SW480 (cell line): ENCODE data around the gene HYCC2.
"Not testable (repeated sequence)": the region's sequence is repeated elsewhere in the genome, so short reads cannot be mapped to it uniquely, and the experiment has no call there.

Experiments
- DNase-seq: peaks from one replicate; pipeline ENCODE4 v3.0.0-alpha.2; 2016; ENCODE audit warnings: low spot score

Gene HYCC2

DNA sequence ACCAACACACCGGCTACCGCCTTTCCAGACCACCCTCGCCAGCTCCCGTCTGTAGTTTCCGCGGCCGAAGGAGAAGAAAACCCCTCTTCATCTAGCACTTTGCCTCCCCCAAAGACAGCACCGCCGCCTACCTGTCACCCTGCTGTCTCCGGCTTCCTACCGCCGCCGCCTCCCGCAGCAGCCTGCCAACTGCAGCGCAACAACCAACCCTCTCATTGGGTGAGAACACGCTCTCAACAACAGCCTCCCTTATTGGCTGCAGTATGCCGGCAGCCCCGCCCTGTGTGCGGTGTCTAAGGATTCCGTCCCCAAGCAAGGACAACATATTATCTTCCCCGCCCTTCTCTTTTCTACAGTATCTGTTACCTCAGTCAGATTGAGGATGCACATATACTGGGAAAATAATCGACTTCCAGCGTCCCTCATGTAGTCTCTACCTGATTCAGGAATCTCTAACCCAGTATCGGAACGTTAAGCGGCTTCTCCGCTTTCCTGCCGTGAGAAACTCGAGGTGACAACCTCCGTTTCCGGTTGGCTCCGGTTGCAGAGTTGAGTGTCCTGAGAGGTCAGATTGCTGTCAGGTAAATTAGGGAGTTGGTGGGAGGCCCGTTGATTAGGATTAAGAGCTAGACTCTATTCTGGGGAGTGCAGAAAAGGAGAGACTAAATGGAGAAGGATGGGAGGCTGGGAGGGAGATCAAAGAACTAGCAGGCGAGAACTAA, at the start of gene HYCC2, which contains the start of gene NDUFB3:
HYCC2 (minus strand) TSS at position 193 of the 722 bp plus-strand sequence. CDS start 47,662 bp downstream, outside the sequence.
NDUFB3 (plus strand) TSS at position 523 of the 722 bp plus-strand sequence. CDS start 6,882 bp downstream, outside the sequence.
- peak; percentile 95 for DNase-seq

DNA sequence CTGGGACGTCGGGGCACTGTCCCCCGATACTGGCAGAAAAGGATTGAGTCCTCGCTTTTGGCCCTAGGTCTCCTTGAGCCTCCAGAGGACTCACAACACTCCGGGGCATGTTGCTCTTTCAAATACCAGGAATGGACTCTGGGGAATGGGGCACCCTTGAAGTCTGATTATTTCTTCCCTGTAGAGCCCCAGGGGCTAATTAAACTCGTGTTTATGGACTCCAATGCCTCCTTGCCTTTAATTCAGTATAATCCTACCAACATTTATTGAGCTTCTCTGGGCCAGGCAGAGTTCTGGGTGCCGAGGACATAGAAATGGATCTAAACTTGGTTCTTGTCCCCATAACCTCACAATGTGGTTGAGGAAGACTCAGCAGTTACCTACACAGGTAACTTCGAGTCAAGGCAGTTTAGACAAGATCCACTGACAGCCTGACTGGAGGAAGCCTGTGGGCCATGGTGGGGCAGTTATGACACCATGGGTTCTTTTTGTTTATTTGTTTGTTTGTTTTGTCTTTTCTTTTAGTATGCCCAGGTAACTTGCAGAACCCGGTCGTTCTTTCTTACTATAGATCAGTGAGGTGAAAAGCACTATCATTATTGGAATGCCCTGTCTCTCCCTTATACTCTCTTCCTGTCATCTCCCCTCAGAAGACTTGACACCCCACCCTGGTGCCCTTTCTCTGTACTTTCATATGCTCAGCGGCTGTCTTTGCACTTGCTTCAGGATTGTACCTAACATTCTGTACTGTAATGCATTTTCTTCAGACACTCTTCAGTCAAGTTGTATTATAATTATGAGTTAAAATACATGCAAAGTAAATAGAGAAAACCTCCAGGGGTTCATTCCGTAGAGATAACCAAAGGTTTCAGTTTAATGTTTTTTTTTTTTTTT, 47.7 kb upstream of the HYCC2 start:
- peak; percentile 16 for DNase-seq

GRCh38 chr2:201118121-201118960, 46.9 kb upstream of the HYCC2 start:
- peak; percentile 86 for DNase-seq

DNA sequence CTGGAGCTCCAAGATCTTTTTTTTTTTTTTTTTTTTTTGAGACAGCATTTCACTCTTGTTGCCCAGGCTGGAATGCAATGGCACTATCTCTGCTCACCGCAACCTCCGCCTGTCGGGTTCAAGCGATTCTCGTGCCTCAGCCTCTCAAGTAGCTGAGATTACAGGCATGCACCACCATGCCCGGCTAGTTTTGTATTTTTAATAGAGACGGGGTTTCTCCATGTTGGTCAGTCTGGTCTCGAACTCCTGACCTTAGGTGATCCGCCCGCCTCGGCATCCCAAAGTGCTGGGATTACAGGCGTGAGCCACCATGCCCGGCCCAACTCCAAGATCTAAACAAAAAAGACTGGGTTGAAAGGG, 46.2 kb upstream of the HYCC2 start:
- DNase-seq, result not testable (repeated sequence)

DNA sequence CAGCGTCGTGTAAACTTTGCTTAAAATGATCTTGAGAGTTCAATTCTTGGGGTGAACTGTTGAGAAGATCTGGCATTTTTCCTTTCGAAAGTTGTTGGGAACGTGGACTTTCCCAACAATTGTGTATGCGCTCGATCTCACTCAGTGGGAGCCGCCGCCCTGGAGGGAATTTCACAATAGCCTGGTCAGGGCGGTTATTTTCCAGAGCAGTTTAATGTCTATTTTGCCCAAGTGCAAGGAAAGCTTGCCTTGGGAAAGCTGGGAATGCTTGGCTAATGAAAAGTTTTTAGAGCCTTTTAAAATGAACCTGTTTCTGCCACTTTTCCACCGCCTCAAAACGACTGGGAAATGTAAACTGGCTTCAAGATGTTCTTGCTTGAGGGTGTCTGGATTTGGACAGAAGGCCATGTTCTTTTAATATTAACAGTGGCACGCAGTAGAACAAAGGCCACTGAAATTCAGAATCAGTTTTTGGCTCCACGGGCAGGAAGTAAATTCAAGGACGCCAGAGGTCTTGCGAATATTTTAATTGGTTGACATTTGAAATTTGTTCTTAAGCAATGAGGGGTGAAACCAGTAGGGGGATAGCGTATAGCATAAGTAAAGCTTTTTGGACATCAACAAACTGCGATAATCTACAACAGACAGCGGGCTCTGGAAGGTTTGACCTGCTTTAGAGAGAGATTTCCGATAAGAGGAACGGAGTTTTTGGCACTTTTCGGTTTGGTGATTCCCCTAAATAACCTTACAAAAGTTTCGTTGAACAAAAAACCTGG, 45.7 kb upstream of the HYCC2 start:
- DNase-seq, result peak; percentile 68

DNA sequence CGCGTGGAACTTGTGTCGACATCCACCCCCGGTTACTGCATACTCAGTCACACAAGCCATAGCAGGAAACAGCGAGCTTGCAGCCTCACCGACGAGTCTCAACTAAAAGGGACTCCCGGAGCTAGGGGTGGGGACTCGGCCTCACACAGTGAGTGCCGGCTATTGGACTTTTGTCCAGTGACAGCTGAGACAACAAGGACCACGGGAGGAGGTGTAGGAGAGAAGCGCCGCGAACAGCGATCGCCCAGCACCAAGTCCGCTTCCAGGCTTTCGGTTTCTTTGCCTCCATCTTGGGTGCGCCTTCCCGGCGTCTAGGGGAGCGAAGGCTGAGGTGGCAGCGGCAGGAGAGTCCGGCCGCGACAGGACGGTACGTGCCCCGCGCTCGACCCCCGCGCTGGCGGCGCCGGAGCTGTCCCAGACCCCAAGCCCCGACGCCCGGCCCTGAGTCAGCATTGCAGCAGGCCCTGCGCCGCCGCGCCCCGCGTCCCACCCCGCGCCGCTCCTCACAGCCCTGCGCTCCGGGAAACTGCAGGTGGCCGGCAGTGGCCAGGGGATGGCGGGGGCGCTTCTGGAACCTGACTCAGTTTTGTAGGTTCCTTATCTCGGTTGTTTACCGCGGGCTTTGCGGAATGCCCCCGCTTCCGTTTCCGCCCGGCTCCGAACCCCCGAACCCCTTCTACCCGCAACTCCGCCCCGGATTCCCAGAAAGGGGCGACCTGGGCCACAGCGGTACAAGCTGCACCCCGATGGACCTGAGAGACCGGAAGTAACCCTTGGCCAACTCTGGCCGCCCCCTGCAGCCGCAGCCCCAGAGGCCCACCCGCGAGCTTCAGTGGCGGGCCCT, 44.9 kb upstream of the HYCC2 start, which contains the start of gene CFLAR:
CFLAR (plus strand) TSS at position 50 of the 844 bp plus-strand sequence. CDS start 13,702 bp downstream, outside the sequence.
- DNase-seq, result peak; percentile 76

GRCh38 chr2:201114846-201115245, 43.4 kb upstream of the HYCC2 start:
- DNase-seq, result no peak

GRCh38 chr2:201114350-201114749, 42.9 kb upstream of the HYCC2 start:
- DNase-seq, result no peak

DNA sequence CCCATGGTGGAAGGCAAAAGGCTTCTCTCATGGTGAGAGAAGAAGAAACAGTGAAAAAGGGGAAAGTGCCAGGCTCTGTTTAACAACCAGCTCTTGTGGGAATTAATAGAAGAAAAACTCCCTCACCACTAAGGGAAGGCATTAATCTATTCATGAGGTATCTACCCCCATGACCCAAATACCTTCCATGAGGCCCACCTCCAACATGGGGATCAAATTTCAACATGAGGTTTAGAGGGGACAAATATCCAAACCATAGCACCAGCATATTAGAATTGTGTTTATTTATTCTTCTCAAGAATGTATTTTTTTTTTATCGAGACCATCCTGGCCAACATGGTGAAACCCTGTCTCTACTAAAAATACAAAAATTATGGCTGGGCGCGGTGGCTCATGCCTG, 39.6 kb upstream of the HYCC2 start:
- DNase-seq, result no peak

DNA sequence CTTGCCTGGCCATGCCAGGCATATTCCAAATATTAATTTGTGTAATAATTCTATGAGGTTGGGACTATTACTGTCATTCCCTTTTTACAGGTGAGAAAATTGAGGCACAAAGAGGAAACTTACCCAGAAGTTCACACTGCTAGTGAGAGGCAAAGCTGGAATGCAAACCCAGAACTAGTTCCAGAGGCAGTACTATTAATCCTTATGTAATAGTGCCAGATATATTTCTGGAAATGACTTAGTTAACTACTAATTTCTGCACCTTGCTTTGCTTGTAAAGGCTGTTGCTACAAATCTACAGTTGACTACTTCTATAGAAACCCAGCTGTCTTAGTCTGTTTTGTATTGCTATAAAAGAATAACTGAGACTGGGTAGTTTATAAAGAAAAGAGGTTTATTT, 39.1 kb upstream of the HYCC2 start:
- DNase-seq, result no peak

GRCh38 chr2:201109186-201109585, 37.7 kb upstream of the HYCC2 start:
- no peak for DNase-seq

- no peak for DNase-seq
Measured at GRCh38 chr2:201108341-201108740, 36.9 kb upstream of the HYCC2 start.

- DNase-seq, result no peak
Measured at GRCh38 chr2:201107624-201108023, 36.2 kb upstream of the HYCC2 start.

DNA sequence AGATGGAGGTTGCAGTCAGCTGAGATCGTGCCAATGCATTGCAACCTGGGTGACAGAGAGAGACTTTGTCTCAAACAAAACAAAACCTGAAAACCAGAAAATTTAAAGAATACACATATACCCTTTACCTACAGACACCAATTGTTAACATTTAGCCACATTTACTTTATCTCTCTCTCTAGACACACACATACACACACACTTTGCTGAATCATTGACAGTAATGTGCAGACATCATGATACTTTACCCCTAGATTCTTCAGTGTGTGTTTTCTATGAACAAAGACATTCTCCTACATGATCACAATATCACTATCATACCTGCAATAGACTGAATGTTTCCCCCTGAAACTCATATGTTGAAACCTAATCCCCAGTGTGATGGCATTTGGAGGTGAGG, 34.3 kb upstream of the HYCC2 start:
- no peak for DNase-seq

DNA sequence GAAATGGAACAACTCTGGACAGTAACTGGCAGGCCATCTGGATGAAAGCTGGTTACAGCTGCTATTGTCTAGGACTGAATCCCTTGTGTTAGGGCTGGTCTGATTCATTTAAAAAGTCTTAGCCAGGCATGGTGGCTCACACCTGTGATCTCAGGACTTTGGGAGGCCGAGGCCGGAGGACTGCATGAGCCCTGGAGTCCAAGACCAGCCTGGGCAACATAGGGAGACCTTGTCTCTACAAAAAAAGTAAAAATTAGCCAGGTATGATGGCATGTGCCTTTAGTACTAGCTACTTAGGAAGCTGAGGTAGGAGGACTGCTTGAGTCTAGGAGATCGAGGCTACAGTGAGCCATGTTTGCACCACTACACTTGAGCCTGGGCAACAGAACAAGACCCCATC, 29.0 kb upstream of the HYCC2 start:
- no peak for DNase-seq

DNA sequence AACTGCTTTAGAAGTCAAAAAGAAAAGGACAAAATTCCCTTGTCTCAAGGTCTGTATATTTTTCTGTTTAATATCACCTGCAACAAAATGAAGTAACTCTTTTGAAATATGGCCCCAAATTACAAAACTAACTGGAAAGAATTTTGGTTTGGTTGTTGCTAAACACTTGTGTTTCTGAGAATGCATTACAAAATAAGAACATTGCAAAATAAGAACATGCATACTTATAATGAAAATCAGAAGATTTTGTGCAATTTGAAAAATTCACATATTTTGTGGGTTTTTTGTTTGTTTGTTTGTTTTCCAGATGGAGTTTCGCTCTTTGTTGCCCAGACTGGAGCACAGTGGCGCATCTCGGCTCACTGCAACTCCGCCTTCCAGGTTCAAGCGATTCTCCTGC, 22.1 kb upstream of the HYCC2 start:
- no peak for DNase-seq

DNA sequence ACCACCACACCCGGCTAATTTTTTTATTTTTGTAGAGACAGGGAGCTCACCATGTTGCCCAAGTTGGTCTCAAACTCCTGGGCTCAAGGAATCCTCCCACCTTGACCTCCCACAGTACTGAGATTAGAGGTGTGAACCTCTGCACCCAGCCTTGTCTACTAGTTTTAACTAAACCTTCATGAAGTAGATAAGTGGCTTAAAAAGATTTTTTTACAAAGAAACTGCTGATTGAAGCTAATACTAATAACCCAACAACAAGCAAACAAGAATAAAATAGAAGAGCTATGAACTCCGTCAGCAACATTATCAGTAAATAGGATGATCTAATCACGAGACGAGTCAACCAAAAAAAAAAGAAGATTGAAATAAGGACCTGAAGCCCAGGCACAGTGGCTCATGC, 19.1 kb upstream of the HYCC2 start:
- no peak for DNase-seq

DNA sequence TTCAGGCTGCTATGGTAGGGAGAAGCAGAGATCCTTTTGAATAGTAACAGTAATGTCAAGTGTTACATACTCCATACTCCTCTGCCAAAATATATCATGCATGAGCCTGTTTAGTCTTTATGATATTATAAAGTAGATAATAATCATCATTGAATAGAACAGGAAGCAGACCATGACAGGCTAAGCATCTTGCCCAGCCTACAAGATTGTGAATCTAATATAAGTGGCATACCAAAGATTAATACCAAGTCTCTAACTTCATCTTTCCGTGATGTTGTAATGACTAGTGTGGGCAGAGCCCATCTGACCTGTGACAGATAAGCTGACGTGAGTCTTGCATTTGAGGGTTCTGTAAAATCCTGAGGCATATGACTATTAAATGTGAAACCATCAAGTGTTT, 13.4 kb upstream of the HYCC2 start:
- DNase-seq, result no peak

GRCh38 chr2:201074996-201075395, 3.5 kb upstream of the HYCC2 start:
- no peak for DNase-seq

GRCh38 chr2:201073071-201073470, 1.6 kb upstream of the HYCC2 start:
- DNase-seq, result no peak

DNA sequence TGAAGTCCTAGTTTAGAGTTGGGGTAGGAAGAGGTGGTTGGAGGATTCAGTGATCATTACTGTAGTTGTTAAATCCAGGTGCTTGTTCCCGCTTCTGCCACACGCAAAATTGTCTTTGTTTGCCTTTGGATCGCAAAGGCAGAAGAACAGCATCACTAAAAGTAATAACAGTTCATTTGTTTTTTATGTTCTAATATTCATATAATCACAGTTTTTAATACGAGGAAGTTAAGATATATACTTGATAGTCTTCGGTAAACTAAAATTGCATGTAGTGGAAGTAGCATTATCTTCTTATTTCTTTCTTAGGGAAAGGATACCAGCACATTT, 695 bp upstream of the HYCC2 start:
- DNase-seq, result no peak
